ENCODE results near the gene DNAH3.
"Not testable (repeated sequence)": the region's sequence is repeated elsewhere in the genome, so short reads cannot be mapped to it uniquely, and the experiment has no call there.

Gene DNAH3

GRCh38 chr16:20938426-20938825 is 212.2 kb downstream of the DNAH3 start:
- no peak for DNase-seq

- DNase-seq, result no peak
These were observed 212.9 kb downstream of the DNAH3 start for GRCh38 chr16:20937736-20938135.

DNA sequence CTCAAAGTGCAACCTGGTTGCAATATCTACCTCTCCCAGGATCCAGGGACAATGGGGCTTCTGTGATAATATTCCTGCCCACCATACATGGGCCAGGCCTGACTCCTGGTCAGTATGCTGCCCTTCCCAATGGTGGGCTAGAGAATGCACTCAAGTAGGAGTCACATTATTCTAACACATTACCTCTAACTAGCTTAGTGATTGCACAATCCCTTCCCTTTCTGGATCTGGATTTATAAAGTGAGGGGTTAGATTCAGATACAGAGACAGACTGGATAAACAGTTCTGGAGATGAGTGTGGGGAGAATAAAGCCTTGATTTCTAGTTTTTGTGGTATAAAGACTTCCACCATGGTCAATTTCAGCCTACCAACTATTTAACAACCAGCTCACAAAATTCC is 217.1 kb downstream of the DNAH3 start:
- no peak for DNase-seq

- no peak for DNase-seq
These were observed 219.5 kb downstream of the DNAH3 start for GRCh38 chr16:20931066-20931600.

DNA sequence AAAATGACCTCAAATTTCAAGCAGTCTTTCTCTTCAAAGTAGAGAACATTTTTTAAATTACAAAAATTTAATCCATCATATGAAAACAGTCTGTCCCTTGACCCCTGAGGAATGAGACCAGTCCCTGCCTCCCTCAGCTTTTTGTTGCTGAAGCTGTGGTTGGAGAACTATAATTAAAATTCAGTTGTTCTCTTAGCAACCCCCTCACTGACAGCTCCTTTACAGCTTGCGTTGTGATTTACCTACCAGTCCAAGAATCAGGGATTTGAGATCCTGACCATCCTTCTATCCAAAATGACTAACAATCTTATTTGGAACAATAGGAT is 220.3 kb downstream of the DNAH3 start:
- DNase-seq, result no peak

DNA sequence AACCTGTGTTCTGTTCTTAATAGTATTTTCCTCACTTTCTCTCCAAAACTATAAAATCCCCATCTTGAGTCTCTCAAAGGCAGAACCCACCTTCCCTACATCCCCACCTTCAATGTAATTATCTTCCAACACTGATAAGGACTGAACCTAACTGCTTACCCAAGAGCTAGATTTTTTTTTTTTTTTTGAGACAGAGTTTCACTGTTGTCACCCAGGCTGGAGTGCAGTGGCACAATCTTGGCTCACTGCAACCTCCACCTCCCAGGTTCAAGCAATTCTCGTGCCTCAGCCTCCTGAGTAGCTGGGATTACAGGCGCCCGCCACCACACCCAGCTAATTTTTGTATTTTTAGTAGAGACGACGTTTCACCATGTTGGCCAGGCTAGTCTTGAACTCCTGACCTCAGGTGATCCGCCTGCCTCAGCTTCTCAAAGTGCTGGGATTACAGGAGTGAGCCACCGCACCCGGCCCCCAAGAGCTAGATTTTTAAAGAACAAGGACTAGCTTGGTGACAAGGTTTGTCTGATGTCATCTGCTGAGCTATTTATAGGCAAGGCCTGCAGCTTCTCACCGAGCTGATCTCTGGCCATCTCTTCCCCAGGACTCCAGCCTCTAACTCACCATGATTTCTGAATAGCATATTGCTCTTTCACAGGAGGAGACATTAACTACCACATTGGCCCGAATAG is 220.8 kb downstream of the DNAH3 start:
- not testable (repeated sequence) for DNase-seq

DNA sequence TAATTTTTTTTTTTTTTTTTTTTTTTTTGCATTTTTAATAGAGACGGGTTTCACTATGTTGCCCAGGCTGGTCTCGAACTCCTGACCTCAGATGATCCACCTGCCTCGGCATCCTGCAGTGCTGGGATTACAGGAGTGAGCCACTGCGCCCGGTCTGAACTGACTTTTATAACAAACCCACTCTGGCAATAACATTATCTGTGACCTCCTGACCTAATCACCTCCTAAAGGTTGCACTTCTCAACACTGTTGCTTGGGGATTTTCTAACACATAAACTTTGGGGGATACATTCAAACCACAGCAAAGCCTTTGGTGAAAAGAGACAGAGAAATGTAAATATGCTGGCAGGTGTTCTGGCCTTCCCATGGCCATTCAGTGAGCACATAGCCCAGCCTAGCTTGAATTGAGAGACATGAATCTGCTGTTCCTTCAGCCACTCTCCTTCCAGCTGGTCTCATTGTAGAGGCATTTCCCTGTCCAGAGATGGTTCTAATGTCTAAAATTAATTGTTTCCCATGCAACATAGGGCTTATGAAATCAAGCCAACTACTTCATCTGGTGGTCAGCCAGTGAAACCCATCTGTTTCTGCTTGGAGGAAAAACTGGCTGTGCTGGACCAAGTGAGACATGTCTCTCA is 221.8 kb downstream of the DNAH3 start:
- DNase-seq, result no peak

- DNase-seq, result no peak
These were observed 224.9 kb downstream of the DNAH3 start for GRCh38 chr16:20925751-20926150.

GRCh38 chr16:20923876-20924275 is 226.8 kb downstream of the DNAH3 start:
- no peak for DNase-seq

DNA sequence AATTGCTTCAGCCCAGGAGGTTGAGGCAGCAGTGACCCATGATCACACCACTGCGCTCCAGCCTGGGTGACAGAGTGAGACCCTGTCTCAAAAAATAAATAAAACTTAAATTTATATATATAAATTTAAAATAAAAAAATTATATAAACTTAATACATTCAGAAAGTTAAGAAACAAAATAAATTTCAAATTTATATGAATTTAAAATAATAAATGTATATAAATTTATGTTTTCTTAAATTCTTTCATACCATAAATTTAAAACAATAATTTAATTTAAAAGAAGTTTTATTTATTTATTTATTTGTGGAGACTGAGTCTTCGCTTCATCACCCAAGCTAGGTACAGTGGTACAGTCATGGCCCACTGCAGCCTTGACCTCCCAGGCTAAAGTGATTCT is 229.8 kb downstream of the DNAH3 start:
- no peak for DNase-seq

- DNase-seq, result no peak
These were observed 230.6 kb downstream of the DNAH3 start for GRCh38 chr16:20920091-20920490.

- DNase-seq, result no peak
These were observed 232.0 kb downstream of the DNAH3 start for GRCh38 chr16:20918486-20919239.

- no peak for DNase-seq
These were observed 233.7 kb downstream of the DNAH3 start for GRCh38 chr16:20916942-20917341.

DNA sequence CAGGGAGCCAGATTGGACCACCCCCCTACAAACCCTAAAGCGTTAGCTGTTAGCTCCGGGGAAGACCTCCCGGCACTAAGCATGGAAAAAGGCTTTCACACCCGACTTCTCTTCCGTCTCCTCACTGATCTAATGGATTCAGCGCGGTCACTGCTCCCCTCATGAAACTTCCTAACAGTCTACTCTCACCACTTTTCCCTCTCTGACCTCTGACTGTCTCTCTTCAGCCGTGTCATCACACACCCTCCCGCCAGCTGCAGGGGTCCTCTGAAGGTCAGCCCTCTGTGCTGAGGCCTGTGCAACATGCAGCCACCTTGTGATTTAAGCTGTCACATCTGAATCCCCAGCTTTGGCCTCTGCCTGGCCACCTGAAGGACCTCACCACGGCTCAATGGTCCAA is 234.4 kb downstream of the DNAH3 start:
- no peak for DNase-seq

DNA sequence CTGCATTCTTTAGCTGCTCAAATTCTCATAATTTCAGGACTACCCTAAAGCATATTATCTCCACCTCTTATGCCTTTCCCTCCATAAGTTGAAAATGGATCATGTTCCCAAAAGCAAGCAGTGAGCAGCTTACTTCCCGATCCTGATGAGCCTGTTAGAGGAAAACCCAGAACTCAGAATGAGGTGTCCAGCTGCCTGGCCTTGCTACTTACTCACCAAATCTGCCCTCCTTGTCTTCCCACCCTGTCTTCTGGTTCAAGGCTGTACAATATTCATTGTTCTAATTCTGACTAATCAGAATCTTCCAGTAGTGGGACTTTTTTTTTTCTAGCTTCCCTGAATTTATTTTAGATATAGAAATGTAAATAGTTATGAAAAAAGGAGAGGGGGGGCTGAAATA is 239.3 kb downstream of the DNAH3 start:
- no peak for DNase-seq

DNA sequence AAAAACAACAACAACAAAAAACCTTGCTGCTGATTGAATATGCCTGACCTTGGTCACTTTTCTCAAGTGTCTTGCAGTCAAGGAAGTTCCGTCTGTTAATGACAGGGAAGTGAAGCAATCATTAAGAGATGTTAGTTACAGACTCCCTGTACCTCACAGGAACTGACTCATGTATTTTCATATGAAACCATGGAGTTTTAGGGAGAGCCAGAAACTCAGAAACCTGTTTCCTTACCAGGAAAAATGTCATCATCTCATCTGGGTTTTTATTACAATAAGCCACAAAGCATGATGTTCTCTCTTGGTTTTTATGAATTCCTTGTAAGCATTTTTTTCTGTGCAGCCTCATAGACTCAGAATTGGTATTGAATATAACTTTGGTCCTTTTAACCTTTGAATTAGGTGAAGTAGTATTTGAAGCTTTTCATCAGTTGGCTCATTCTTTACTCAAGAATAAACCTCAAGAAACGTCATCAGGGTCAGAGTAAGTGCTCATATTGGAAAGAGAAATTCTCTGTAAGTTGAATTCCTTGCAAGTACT is 239.8 kb downstream of the DNAH3 start:
- no peak for DNase-seq

DNA sequence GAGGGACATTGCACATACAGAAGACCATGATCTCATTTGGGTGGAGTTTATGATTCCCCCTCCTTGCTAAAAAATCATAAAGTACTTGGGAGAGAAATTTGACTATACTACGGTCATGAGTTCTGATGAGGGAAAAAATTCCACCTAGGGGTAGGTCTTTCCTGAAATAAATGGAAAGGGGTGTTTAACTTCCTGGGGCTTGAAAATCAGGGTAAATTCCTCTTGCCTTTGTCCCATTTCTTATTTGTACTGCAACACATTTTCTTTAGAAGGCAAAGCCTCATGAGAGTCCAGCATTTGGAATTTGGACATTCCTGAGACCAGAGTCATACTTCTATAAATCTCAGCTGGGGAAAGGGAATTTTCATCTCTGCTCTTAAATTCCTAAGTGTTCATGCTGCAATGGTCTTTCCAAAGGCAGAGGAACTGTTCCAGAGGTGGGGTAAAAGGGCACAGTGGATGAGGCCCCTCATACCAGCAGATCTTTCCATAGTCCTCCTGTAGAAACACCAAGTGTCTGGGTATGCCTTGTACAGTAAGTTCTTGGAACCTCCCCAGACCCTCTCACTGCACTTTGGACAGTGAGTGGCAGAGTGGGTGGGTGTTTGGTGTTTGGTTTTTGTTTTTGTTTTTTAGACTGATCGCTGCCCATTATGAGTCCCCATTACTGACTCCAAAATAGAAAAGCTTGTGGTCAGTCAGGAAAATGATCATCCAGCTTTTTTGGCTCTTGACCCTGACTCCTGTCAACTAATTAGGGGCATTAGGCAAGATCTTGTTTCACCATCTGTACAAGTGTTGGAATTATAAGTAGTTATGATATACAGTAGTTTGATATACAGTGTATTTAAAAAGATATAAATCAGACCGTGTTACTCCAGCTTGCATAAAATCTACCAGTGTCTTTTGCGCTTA is 244.0 kb downstream of the DNAH3 start:
- no peak for DNase-seq

DNA sequence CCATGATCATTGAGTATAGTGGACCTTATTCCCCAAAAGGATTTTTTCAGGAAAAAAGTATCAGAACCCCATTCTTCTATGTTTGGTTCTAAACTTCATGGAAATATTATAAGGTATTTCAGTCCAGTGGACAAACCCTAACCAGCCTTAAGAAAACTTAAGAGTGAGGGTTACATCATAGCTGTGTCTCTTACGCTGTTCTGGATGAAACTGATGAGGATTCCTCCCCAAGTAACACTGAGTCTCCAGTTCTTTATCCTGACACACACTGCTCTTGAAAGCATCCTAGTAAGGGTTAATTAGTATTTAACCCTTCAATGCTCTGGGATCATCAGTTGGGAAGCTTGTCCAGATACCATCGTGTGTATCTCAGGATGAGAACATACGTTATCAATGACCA is 245.1 kb downstream of the DNAH3 start:
- DNase-seq, result no peak

GRCh38 chr16:20904507-20905081 is 246.1 kb downstream of the DNAH3 start:
- no peak for DNase-seq

GRCh38 chr16:20903899-20904506 is 246.6 kb downstream of the DNAH3 start:
- no peak for DNase-seq

GRCh38 chr16:20903116-20903898 is 247.3 kb downstream of the DNAH3 start:
- DNase-seq, result no peak

All from cortex of kidney (tissue), 1 donor.